Measurements from ENCODE around the gene DOHH. TPM values are rescaled to one million over a fixed set of nuclear protein-coding genes. Genes with fewer than 3 reads are reported as not detected.

Gene DOHH
- total and polyA plus RNA-seq, 2 experiments from 2014 or later: 19.0 to 34.7 TPM

DNA sequence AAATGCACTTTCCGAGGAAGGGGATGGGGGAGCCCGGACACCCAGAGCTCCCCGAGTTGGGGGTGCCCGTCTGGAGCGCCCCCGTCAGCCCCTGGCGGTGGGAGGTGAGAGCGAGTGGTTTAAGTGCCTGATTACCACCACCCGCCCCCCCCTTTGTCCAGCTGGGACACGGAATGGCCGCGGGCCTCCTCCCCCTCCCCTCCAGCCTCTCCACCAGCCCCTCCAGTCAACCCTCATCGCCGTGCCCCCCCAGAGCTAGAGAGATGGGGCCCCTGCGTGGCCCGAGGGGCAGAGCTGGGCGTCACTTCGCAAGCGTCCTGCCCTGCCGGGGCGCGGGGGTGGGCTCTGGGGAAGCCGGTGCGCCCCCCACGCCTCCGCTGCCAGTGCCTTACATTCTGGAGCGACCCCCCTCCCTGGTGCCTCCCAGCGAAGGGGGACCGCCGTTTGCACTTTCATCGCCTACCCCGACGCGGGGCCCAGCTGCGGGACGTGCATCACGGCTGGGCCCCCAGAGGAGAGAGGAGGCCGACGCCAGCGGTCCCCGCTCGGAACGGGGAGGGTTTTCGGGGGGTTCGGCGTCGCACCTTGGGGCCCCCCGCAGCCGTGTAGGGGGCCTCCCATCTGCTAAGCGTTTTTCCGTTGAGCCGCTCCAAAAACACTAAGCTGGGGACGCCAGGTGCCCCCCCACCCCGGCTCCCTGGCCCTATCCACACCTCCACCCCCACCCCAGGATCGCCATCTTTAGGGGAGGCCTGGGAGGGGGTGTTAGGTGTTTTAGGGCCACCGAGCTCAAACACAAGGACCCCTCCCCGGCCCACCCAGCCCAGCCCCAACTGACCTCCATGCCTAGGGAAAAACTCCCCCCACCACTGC, 36.5 kb downstream of the DOHH start:
- H3K27me3 Mint-ChIP-seq (ENCODE audit: insufficient read depth, low read depth, poor library complexity): peaks cover 58% of the 10 kb centered on the region

GRCh38 chr19:3462991-3463713, 37.3 kb downstream of the DOHH start:
- Histone ChIP-seq H3K27ac (ENCODE audit: low read depth) (no peak overlapping the region), H2AFZ (no peak overlapping the region), H3K27me3 (ENCODE audit: insufficient read depth) (peaks cover 84% of the 10 kb centered on the region), H3K79me2 (replicated peaks; ENCODE audit: insufficient read depth) (no peaks in the 10 kb centered on the region), H3K36me3 (ENCODE audit: insufficient read depth) (no peaks in the 10 kb centered on the region), H3K4me3 (peak overlapping the region; percentile 65), H3K4me2 (peak overlapping the region; percentile 86), H3K4me1 (ENCODE audit: insufficient read depth) (peaks cover 25% of the 10 kb centered on the region), H3F3A (replicated peaks; ENCODE audit: low read depth) (peaks cover 6% of the 10 kb centered on the region; the same call in 1 of the 2 replicates), H4K20me1 (replicated peaks; ENCODE audit: insufficient read depth) (peaks cover 9% of the 10 kb centered on the region), H3K9me2 (ENCODE audit: insufficient read depth) (no peaks in the 10 kb centered on the region)
- H3K9me3 Mint-ChIP-seq: peaks cover 14% of the 10 kb centered on the region
- H3K4me1 Mint-ChIP-seq: peaks cover 16% of the 10 kb centered on the region
- no peak overlapping the region for H3K27ac Mint-ChIP-seq
- peak overlapping the region; percentile 60 for H3K4me3 Mint-ChIP-seq
- peaks cover 63% of the 10 kb centered on the region for H3K27me3 Mint-ChIP-seq (ENCODE audit: insufficient read depth, low read depth, poor library complexity)
- DNase-seq (ENCODE audit: low spot score) (peak; percentile 56), ATAC-seq (peak; percentile 22)
- peak; percentile 77 for TF ChIP-seq EZH2 (IDR thresholded peaks at IDR 0.05; ENCODE audit: low read depth, unreplicated experiment)
- TF ChIP-seq STAT1 (IDR thresholded peaks at IDR 0.05; ENCODE audit: unreplicated experiment): no peak
- H3K36me3 Mint-ChIP-seq (ENCODE audit: low read depth): peaks cover 3% of the 10 kb centered on the region; the same call in 1 of the 3 replicates

More for the DNA sequence above, 36.5 kb downstream of the DOHH start:
- Mint-ChIP-seq H3K27ac (no peak overlapping the region), H3K4me1 (peaks cover 11% of the 10 kb centered on the region), H3K9me3 (peaks cover 21% of the 10 kb centered on the region), H3K4me3 (peak overlapping the region; percentile 60; the same call in 2 of the 3 replicates), H3K36me3 (ENCODE audit: low read depth) (peaks cover 8% of the 10 kb centered on the region; the same call in 2 of the 3 replicates)
- Histone ChIP-seq H3K79me2 (replicated peaks; ENCODE audit: insufficient read depth) (no peaks in the 10 kb centered on the region), H3F3A (replicated peaks; ENCODE audit: low read depth) (peaks cover 6% of the 10 kb centered on the region; the same call in 1 of the 2 replicates), H3K27me3 (ENCODE audit: insufficient read depth) (peaks cover 76% of the 10 kb centered on the region), H3K9me2 (ENCODE audit: insufficient read depth) (no peaks in the 10 kb centered on the region), H3K4me3 (peak overlapping the region; percentile 65), H4K20me1 (replicated peaks; ENCODE audit: insufficient read depth) (peaks cover 9% of the 10 kb centered on the region), H2AFZ (peak overlapping the region; percentile 66; the same call in 1 of the 2 replicates), H3K27ac (ENCODE audit: low read depth) (no peak overlapping the region), H3K4me1 (ENCODE audit: insufficient read depth) (peaks cover 22% of the 10 kb centered on the region), H3K36me3 (ENCODE audit: insufficient read depth) (no peaks in the 10 kb centered on the region), H3K4me2 (peak overlapping the region; percentile 86)
- TF ChIP-seq REST (IDR thresholded peaks at IDR 0.05; ENCODE audit: unreplicated experiment) (no peak), EZH2phosphoT487 (IDR thresholded peaks at IDR 0.05; ENCODE audit: unreplicated experiment) (no peak), EZH2 (IDR thresholded peaks at IDR 0.05; ENCODE audit: low read depth, unreplicated experiment) (peak; percentile 40)
- peak; percentile 23 for ATAC-seq
- DNase-seq (ENCODE audit: low spot score): peak; percentile 63
